ENCODE measurements around the gene SF1.

GRCh38 chr11:64736654-64737053 lies 41.7 kb downstream of the SF1 start:
- no peak for TF ChIP-seq CTCF (IDR thresholded peaks at IDR 0.05 in 8 of 11, conservative IDR thresholded peaks at IDR 0.05 in 3 of 11)
- peak in 2 of 3 donors; percentile 11 to 58 for TF ChIP-seq POLR2AphosphoS5 (IDR thresholded peaks at IDR 0.05)
